Muscle layer of duodenum (tissue), 2 donors: ENCODE results near the gene MAP2K5.
A peak's percentile ranks its signal among the peaks of the same experiment; 100 is the strongest.

Experiments used
- H3K27ac ChIP-seq: one replicate; pipeline ENCODE4 v1.7.0; 2013; ENCODE audit warnings: mild to moderate bottlenecking, low read length
- H3K27me3 ChIP-seq: one replicate; pipeline ENCODE4 v1.7.0; 2013; ENCODE audit warnings: low read depth, mild to moderate bottlenecking, control low read depth, low read length
- H3K36me3 ChIP-seq, 2 donors: one replicate each; pipeline ENCODE4 v1.7.0; 2013; ENCODE audit warnings: low read length in 2 of 2, control low read depth in 1 of 2, mild to moderate bottlenecking in 1 of 2; ENCODE audit not compliant: insufficient read depth in 2 of 2, control insufficient read depth in 1 of 2
- H3K4me1 ChIP-seq, 2 donors: one replicate each; pipeline ENCODE4 v1.7.0; 2013; ENCODE audit warnings: low read length in 2 of 2, mild to moderate bottlenecking in 2 of 2, control low read depth in 1 of 2, moderate library complexity in 1 of 2; ENCODE audit not compliant: insufficient read depth in 2 of 2, control insufficient read depth in 1 of 2
- H3K4me3 ChIP-seq, 2 donors: one replicate each; pipeline ENCODE4 v1.7.0; 2013; ENCODE audit warnings: low read length in 2 of 2, low read depth in 1 of 2, mild to moderate bottlenecking in 1 of 2
- H3K9me3 ChIP-seq, 2 donors: one replicate each; pipeline ENCODE4 v1.7.0; 2013; ENCODE audit warnings: low read length in 2 of 2, control low read depth in 1 of 2, mild to moderate bottlenecking in 1 of 2; ENCODE audit not compliant: control insufficient read depth in 1 of 2
- donor health status: healthy.

The MAP2K5 gene

GRCh38 chr15:67564021-67564967 lies 21.8 kb downstream of the MAP2K5 start:
- H3K4me3 ChIP-seq = no peak overlapping the region
- H3K4me1 ChIP-seq = no peaks in the 10 kb centered on the region
- no peaks in the 10 kb centered on the region for H3K27me3 ChIP-seq
- H3K36me3 ChIP-seq = peaks cover under 1 to 9% of the 10 kb centered on the region in 2 donors
- H3K9me3 ChIP-seq = no peaks in the 10 kb centered on the region
- no peak overlapping the region for H3K27ac ChIP-seq

DNA sequence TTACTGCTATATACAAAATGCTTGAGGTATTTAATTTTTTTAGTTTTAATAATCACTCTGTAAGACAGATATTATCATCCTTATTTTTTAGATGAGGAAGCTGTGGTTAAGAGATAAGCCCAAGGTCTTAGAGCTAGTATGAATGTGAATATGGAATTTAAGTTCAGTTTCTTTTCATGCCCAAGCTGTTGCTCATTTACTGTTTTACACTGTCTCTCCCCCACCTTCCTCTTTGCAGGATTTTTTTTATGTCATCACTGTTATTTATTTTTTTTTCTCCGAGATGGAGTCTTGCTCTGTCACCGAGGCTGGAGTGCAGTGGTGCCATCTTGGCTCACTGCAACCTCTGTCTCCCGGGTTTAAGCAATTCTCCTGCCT lies 22.5 kb downstream of the MAP2K5 start:
- Histone ChIP-seq H3K4me1 (no peaks in the 10 kb centered on the region), H3K27ac (no peak overlapping the region), H3K9me3 (no peaks in the 10 kb centered on the region)

GRCh38 chr15:67569668-67570067 lies 27.2 kb downstream of the MAP2K5 start:
- Histone ChIP-seq H3K36me3 (no peaks in the 10 kb centered on the region), H3K27me3 (no peaks in the 10 kb centered on the region), H3K27ac (no peak overlapping the region), H3K9me3 (no peaks in the 10 kb centered on the region), H3K4me1 (no peaks in the 10 kb centered on the region), H3K4me3 (no peak overlapping the region)

More for the DNA sequence above, 22.5 kb downstream of the MAP2K5 start:
- no peak overlapping the region for H3K4me3 ChIP-seq
- no peaks in the 10 kb centered on the region for H3K27me3 ChIP-seq
- peaks cover 0 to 9% of the 10 kb centered on the region in 2 donors for H3K36me3 ChIP-seq

DNA sequence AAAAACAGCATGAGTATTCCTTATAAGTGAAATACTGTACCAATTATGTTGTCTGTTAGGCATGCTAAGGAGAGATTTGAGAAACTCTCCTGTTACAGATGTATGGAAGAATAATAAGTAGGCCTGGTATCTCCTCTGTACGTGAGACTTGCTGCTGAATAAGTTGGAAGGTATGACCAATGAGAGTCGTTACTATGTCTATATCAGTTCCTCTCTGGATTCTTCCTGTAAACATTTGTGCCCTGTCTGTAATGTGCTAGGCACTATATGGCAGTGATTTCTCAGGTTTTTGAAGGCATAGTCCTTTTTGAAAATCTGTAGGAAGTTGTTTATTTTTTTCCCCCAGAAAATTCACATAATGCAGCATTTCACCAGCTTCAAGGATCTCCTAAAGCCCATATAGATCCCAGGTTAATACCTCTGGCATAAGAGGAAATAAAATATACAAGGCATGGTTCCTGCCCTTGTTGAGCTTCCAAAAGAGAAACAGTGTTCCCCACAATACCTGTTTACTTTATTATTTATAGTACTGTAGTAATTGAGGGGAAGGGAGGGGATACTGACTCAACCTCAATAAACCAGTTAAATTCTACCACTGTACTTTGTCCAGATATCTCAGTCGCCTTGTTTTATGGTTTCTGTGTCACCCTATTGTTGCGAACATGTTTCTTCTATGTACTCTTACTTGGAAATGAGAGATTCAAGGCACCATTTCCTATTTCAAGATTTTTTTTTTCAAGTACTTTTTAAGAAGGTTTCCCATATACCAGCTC lies 28.6 kb downstream of the MAP2K5 start:
- Histone ChIP-seq H3K4me3 (peak overlapping the region in 1 of 2 donors; percentile 3), H3K4me1 (no peaks in the 10 kb centered on the region), H3K9me3 (no peaks in the 10 kb centered on the region), H3K27ac (peak overlapping the region; percentile 56), H3K27me3 (no peaks in the 10 kb centered on the region), H3K36me3 (no peaks in the 10 kb centered on the region)

- H3K27ac ChIP-seq = peak overlapping the region; percentile 56
Measured at GRCh38 chr15:67571648-67572415, 29.3 kb downstream of the MAP2K5 start.

GRCh38 chr15:67573194-67573593 lies 30.7 kb downstream of the MAP2K5 start:
- H3K4me1 ChIP-seq = no peaks in the 10 kb centered on the region
- H3K4me3 ChIP-seq = no peak overlapping the region
- no peaks in the 10 kb centered on the region for H3K9me3 ChIP-seq
- H3K27ac ChIP-seq = no peak overlapping the region
- H3K27me3 ChIP-seq = no peaks in the 10 kb centered on the region
- no peaks in the 10 kb centered on the region for H3K36me3 ChIP-seq

More at GRCh38 chr15:67571648-67572415, 29.3 kb downstream of the MAP2K5 start:
- Histone ChIP-seq H3K4me1 (no peaks in the 10 kb centered on the region), H3K36me3 (no peaks in the 10 kb centered on the region), H3K4me3 (peak overlapping the region in 1 of 2 donors; percentile 3), H3K9me3 (no peaks in the 10 kb centered on the region), H3K27me3 (no peaks in the 10 kb centered on the region)

DNA sequence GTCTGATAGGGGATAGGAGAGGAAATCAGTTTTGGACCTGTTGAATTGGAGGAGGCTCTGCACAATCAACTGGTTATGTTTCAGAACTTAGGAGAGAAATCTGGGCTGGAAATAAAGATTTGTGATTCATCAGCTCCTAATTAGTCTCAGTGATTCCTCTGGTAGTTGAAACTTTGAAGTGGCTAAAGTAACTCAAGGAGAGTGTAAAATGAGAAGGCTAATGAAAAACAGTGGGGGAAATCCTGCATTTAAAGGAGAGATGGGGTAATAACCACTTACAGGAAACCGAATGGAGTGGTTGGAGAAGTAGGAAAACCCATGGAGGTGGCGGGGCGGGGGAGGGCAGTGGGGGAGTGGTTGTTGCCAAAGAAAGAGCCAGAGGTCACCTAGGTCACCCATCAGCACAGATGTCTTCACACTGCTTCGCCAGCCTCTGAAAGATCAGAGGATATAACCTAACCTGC lies 32.6 kb downstream of the MAP2K5 start:
- H3K9me3 ChIP-seq = no peaks in the 10 kb centered on the region
- no peaks in the 10 kb centered on the region for H3K36me3 ChIP-seq
- H3K4me1 ChIP-seq = no peaks in the 10 kb centered on the region
- no peaks in the 10 kb centered on the region for H3K27me3 ChIP-seq
- H3K27ac ChIP-seq = no peak overlapping the region
- H3K4me3 ChIP-seq = no peak overlapping the region

DNA sequence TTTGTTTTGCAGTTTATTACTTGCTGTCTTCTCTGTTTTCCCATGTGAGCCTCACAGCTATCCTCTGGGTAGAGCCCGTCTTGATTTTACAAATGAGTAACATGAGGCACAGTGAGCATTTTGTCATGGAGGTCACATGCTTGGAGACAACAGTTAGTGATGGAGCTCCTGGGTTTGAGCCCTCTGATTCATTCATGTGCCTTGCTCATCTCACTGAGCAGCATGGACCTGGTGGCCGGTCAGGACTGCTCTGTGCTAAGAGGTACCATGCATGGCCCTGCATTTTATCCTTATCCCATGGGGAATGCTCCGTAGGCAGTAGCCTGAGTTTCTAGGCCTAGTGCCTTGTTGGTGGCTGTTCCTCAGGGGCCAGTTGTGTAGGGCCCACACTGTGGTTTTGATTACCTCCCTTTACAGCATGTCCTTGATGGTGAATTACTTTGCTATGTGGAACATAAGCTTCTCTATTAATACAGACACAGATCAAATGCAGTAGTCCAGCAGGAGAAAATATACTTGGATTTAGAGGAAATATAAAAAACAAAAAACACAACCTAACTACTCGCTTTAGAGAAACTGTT lies 35.6 kb downstream of the MAP2K5 start:
- no peaks in the 10 kb centered on the region for H3K27me3 ChIP-seq
- H3K36me3 ChIP-seq = no peaks in the 10 kb centered on the region
- H3K4me1 ChIP-seq = no peaks in the 10 kb centered on the region
- H3K9me3 ChIP-seq = no peaks in the 10 kb centered on the region
- H3K4me3 ChIP-seq = no peak overlapping the region
- H3K27ac ChIP-seq = no peak overlapping the region

- H3K27ac ChIP-seq = no peak overlapping the region
- H3K9me3 ChIP-seq = no peaks in the 10 kb centered on the region
- H3K4me3 ChIP-seq = no peak overlapping the region
- no peaks in the 10 kb centered on the region for H3K27me3 ChIP-seq
- no peaks in the 10 kb centered on the region for H3K4me1 ChIP-seq
- H3K36me3 ChIP-seq = no peaks in the 10 kb centered on the region
Measured at GRCh38 chr15:67579164-67579563, 36.7 kb downstream of the MAP2K5 start.

- no peaks in the 10 kb centered on the region for H3K9me3 ChIP-seq
- H3K27ac ChIP-seq = no peak overlapping the region
- no peak overlapping the region for H3K4me3 ChIP-seq
- no peaks in the 10 kb centered on the region for H3K36me3 ChIP-seq
- H3K27me3 ChIP-seq = no peaks in the 10 kb centered on the region
- H3K4me1 ChIP-seq = no peaks in the 10 kb centered on the region
Measured at GRCh38 chr15:67579967-67580366, 37.5 kb downstream of the MAP2K5 start.
